GM18517 (cell line): Measurements from ENCODE around the gene FZD2.

Experiments
- ATAC-seq: cut with Tn5 transposase; IDR thresholded peaks from one replicate; pipeline ENCODE4 v1.9.1; 2021; ENCODE audit warnings: mild to moderate bottlenecking, moderate library complexity; ENCODE audit not compliant: unreplicated experiment

Gene FZD2

DNA sequence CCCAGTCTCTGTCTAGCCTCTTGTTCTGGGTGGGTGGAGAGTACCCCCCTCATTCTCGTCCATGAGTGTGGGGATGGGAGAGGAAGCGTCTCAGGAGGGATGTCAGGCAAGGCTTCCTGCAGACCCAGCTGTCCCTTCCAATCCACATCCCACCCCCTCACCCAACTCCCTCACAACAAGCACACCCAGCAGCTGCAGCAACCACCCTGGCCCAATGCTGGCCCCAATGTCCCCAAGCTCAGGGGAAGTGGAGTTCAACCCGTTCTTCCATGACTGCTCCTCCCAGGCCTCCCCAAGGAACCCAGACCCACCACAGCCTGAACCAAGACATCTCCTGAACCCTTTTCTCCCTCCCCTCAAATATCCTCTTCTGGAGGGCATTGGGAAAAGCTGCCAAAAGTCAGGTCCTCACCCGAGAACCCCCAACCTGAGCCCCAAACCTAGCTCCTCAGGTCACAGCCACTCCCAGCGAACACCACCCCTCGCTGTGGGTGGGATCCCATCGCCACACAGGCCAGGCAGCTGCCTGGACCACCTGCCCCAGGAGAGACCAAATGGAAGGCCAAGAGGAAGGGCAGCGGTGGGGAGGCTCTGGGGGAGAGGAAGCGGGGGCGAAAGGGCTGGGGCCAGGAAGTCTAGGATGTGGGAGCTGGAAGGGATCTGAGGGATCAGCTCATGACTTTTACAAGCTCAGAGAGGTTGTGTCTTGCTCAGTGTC is 47.6 kb downstream of the FZD2 start:
- no peak for ATAC-seq

GRCh38 chr17:44606658-44607057 is 49.4 kb downstream of the FZD2 start:
- no peak for ATAC-seq

- no peak for ATAC-seq
Observed at GRCh38 chr17:44607836-44608690, 50.8 kb downstream of the FZD2 start.

DNA sequence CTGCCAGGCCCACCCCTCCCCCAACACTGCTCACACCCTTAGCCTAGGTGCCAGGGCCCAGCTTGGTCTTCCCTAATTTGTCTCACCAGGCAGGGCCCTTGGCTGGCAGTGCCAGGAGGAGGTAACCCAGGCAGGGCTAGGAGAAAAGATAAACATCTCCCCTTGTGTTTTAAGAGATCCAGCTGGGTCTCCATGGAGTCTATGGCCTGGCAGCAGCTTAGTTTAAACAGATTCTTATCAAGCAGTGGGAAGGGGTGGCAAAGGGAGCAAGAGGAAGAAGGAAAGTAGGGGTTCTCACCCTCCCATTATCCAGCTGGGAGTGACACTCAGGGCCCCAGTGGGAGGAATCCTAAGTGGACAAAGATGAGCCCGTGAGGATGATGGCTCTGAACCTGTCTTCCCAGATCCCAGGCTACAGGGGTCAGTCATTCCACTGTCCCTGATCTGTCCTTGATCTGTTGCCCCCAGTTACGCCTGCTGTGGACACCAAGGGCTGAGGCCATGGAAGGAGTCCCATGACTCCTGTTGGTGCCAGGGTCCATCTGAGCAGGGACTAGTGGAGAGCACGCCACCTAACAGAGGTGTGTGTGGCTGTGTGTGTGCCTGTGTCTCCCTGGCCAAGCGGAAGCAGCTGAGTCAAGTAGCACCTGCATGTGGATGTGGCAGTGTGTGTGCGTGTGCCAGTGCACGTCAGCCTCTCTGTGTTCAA is 51.6 kb downstream of the FZD2 start:
- no peak for ATAC-seq

DNA sequence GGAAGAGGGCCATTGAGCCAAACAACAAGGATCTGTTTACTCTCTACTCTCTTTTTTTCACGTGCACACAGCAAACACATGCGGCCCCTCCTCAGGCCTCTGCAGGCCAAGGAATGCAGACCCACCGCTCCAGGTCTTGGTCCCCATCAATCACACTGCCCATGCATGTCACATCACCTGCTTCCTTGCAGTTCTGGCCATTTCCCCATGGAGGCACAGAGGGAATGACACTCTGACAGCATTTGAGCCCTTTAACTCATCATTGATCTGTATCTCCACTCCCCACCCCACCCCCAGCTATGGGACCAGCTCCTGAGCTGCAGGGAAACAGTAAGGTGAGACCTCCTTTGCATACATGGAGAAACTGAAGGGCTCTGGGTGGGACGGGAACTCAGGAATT is 53.0 kb downstream of the FZD2 start:
- no peak for ATAC-seq
